HG02981 (cell line): ENCODE results near the gene CCDC78.
"Not testable (repeated sequence)": the region's sequence is repeated elsewhere in the genome, so short reads cannot be mapped to it uniquely, and the experiment has no call there.

ENCODE experiments used
- ATAC-seq: cut with Tn5 transposase; IDR thresholded peaks from one replicate; pipeline ENCODE4 v1.9.1; 2021; ENCODE audit warnings: mild to moderate bottlenecking, moderate library complexity; ENCODE audit not compliant: unreplicated experiment

CCDC78 gene

GRCh38 chr16:725041-725376, 1.2 kb downstream of the CCDC78 start:
- no peak for ATAC-seq

- no peak for ATAC-seq
Measured at GRCh38 chr16:724188-725040, 1.8 kb downstream of the CCDC78 start.

DNA sequence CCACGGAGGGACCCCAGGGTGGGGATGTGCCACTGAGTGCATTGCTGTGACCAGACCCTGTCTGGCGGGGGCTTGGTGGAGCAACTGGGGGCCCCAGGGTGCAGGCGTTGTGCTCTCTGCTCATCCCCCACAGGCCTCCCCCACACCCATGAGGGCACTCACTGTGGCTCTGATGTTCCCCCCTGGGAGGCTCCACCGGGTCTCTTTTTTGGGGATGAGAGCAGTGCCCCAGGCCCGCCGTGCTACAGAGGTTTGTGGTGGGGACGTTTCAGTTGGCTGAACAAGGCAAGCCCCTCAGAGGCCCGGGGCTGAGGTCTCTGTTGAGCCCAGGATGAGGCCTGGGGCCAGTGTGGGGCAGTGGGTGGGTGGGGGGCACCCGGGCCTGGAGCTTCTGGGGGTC, 2.5 kb downstream of the CCDC78 start:
- ATAC-seq, result no peak

- no peak for ATAC-seq
Measured at GRCh38 chr16:722835-723633, 3.2 kb downstream of the CCDC78 start.

- no peak for ATAC-seq
Measured at GRCh38 chr16:721765-722540, 4.3 kb downstream of the CCDC78 start.

DNA sequence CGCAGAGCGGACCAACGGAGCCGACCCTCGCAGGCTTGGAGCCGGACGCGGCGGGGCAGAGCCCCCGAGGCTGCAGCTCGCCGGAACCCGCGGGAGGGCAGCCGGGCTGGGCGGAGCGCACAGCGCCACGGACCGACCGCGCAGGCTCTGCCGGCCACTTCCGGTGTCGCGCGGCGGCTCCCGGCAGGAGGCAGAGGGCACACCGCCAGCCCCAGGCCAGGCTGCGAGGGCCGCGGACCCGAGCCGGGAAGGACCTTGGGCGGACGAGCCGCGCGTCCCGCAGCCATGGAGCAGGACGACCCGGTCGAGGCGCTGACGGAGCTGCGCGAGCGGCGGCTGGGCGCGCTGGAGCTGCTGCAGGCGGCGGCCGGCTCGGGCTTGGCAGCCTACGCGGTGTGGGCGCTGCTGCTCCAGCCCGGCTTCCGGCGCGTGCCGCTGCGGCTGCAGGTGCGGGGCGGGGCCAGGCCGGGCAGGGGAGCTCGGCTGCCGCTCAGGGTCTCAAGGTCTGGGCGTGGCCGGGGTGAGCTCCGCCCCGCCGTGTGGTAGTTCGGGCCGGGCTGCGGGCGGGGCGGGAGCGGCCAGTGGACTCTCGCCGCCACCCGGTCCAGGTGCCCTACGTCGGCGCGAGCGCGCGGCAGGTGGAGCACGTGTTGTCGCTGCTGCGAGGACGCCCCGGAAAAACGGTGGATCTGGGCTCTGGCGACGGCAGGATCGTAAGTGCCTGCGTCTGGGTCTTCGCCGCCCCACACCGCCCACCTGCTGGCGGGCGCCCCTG, 5.1 kb downstream of the CCDC78 start, which contains the start of gene ANTKMT:
Gene ANTKMT, plus strand, starts transcription at position 157 of the 775 bp plus-strand sequence. Its CDS starts 129 bp downstream, at position 286.
- ATAC-seq, result peak; percentile 74

DNA sequence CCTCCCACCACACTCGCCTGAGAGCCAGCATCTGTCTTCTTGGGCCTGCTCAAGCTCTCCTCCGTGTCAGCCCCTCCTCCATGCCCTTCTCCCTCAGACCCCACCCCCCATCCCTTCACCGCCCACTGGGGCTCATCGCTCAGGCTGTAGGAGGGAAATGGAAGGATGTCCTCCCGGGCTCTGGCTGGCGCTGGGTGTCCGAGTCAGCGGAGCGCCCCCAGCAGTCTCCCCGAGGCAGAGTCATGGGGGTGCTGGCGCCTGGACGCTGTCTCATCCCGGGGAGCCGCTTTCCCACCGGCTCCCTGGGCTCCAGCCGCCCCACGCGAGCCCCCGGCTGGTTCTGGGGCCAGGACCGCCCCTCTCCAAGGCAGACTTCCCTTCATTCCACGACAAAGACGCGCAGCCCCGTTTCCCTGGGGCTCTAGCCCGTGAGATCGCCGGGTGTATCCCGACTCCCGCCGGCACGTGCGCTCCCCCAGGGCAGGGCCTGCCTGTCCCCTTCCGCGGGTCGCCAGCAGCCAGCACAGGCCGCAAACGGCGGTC, 5.7 kb downstream of the CCDC78 start:
- ATAC-seq, result peak; percentile 20

DNA sequence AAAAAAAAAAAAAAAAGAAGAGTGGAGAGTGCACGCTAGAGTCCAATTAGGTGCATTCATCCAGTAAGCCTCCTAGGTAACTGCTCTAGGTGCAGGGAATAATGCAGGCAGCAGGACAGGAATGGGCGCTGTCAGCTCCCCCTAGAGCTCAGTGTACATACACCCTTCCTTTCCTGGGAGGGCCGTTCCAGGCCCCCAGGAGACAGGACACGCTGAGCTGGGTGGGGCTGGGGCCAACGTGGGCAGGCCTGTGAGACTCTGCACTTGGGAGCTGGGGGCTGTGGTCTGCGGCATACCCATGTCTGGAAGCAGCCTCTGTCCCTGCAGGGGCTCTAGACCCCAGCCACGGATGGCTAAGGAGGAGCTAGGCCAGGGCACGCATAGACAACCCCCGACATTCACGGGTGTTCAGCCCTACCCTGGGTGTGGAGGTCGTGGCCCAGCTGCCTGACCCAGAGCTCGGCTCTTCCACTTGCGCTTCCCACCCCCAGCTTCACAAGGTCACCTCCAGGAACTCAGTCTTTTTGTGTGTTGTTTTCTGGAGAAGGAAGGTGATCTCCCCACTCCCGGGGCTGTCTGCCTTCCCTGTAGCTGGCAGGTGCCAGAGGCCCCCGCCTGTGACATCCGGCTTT, 6.3 kb downstream of the CCDC78 start:
- ATAC-seq, result no peak

GRCh38 chr16:718922-719321, 7.3 kb downstream of the CCDC78 start:
- no peak for ATAC-seq

DNA sequence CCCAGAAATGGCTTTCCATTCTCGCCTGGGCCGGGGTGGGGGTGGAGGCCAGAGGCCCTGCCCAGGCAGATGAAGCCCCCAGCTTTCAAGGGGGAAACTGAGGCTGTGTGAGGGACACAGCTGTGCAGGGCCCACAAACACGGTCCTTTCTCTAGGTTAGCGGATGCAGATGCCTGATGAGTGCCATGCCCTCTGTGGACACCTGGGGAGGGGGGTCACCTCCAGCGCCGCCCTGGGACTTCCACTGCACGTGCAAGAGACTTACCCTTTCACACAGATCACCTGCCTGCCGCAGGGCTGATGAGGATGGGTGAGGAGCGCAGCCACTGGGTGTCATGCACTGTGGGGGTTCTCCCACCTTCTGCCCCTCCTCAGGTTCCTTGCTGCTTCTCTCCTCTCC, 7.9 kb downstream of the CCDC78 start:
- ATAC-seq, result no peak

DNA sequence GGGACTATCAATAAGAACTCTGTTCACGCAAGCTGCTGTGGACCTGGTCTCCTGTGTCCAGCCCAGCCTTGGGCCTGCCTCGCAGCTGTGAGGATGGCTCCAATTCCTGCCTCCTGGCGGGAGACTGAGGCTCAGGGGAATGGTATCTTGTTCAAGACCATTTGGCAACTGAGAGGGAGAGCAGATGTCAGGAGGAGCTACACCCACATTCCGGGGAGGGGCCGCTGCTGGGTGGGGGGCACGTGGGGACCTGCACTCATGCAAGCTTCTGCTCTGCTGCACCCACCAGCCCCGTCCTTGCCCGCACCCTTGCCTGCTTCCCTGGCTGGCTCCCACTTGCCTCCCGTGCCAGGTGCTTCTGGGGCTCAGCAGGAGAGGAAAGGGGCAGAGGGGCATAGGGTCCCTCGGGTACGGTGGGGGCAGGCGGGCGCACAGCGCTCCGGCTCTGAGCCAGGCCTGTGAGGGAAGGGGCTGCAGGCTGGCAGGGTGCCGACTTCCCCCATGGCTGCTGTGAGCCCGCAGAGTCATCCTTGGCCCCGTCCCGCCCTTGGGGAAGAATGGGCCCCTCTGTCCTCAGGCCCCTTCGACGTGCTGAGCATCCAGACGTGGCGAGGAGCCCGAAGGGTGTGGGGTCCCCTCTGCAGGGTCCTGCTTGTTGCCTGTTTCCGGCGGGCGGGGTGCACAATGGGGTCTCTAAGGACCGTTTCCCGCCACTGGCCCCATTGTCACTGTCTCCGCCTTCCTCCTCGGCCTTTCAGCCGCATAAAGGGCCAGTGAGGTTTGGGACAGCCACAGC, 8.6 kb downstream of the CCDC78 start:
- ATAC-seq, result no peak

DNA sequence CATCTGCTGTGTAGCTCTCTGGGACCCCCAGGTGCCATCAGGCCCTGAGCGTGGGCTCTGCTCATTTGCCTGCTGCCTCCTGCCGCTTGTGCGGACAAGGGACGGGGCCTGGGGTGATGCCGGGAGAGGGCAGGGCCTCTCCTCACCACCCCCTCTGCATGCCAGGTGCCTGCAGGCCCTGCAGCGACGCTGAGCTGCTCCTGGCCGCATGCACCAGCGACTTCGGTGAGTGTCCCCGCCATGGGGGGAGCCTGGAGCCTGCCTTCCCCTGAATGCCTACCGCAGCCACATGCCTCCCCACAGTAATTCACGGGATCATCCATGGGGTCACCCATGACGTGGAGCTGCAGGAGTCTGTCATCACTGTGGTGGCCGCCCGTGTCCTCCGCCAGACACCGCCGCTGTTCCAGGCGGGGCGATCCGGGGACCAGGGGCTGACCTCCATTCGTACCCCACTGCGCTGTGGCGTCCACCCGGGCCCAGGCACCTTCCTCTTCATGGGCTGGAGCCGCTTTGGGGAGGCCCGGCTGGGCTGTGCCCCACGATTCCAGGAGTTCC, 9.4 kb downstream of the CCDC78 start:
- no peak for ATAC-seq

DNA sequence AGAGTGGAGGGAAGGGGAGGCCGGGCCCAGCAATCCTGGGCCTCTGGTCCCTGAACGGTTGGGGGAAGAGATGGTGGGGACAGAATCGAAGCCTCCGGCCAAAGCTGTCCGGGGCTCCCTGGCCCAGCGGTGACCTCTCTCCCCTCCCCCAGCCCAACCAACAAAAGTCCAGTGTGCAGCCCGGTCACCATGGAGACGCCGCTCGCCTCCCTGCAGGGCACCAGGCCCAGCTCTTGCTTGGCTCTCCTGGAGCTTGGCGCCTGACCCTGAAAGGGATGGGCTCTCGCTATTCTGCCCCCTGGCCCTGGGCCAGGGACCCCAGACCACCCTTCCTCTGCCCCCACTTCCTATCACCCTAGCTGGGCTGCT, 10.1 kb downstream of the CCDC78 start:
- ATAC-seq, result no peak

- ATAC-seq, result no peak
Measured at GRCh38 chr16:715477-716199, 10.6 kb downstream of the CCDC78 start.

DNA sequence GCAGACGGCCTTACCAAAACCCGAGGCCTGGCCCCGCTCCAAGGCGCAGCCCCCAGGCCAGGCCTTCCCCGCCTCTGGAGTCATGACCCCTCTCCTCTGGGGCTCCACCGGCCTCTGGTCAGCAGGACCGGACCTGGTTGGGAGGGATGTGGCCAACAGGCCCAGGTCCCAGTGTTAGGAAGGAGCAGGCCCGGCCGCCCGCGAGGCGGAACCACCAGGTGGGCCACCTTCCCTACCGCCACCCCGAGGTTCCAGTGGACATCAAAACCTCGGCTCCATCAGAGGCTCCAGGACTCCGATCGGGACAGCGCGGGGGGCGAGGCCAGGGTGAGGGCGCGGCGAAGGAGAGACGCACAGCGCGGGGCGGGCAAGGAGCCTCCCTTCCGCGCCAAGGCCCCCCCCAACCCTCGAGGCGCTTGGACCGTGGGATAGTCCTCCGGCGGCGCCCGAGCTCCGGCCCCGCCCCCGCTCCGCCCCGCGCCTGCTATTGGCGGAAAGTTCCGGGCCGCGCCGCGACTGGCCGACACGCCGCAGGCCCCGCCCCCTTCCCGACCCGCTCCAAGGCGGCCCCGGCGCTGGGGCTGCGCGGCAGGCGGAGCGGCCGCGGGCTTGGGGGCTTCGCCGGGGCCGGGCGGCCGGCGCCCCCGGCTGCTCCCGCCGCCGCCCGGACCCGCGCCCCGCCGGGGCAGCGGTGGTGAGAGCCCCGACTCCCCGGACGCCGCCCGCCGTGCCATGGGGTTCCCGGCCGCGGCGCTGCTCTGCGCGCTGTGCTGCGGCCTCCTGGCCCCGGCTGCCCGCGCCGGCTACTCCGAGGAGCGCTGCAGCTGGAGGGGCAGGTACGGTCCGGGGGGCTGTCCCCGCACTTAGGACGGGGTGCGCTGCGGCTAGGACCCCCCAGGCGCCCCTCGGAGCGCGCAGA, 11.4 kb downstream of the CCDC78 start, which contains the start of gene METRN:
Gene METRN, plus strand, starts transcription at position 561 of the 919 bp plus-strand sequence. Its CDS starts 172 bp downstream, at position 733.
- peak; percentile 69 for ATAC-seq

DNA sequence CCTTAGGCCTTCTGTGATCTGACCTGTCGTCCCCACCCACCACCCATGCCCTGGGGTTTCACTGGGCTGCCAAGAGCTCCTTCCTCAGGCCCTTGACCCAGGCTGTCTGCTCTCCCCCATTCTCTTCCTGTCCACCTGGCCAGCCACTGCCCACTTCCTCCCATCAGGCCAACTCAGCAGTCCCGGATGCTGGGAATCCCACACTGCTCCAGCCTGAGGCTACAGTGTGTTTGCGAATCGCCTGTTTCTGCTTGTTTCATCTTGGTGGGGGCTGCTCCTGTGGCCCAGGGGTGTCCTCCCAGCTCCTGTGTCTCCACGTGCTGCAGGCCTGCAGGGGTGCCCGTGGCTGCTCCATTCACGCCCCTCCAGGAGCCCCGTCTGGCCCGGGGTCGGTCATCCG, 12.2 kb downstream of the CCDC78 start:
- no peak for ATAC-seq

- not testable (repeated sequence) for ATAC-seq
Measured at GRCh38 chr16:712740-713250, 13.4 kb downstream of the CCDC78 start.
